ENCODE measurements around the gene RAB36. TPM values are rescaled to one million over a fixed set of nuclear protein-coding genes. Genes with fewer than 3 reads are reported as not detected.

Gene RAB36
- total RNA-seq, 1 donor from 2014 or later: 0.26 TPM

DNA sequence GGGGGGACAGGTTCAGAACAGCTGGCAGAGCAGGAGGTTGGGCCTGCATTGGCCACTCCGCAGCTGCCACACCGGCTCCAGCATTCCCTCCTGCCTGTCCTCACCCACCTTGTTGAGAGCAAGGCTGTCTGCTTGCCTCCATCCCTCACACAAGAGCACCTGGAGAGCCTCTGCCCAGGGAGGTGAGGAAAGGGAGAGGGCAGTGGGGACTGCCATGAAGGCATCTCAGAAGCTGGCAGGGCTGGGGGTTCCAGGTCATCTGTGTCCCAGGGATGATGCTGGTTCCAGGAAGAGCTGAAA, 30.6 kb upstream of the RAB36 start:
- FAIRE-seq (no peak), DNase-seq (ENCODE audit: low read depth) (no peak)
- Histone ChIP-seq H3K36me3 (ENCODE audit: control insufficient read depth, insufficient read depth, low read length) (no peaks in the 10 kb centered on the region), H3K27me3 (ENCODE audit: control insufficient read depth, insufficient read depth, low read length) (no peaks in the 10 kb centered on the region), H3K4me3 (ENCODE audit: low read depth, low read length) (no peak overlapping the region)
- TF ChIP-seq, protein P1, sequence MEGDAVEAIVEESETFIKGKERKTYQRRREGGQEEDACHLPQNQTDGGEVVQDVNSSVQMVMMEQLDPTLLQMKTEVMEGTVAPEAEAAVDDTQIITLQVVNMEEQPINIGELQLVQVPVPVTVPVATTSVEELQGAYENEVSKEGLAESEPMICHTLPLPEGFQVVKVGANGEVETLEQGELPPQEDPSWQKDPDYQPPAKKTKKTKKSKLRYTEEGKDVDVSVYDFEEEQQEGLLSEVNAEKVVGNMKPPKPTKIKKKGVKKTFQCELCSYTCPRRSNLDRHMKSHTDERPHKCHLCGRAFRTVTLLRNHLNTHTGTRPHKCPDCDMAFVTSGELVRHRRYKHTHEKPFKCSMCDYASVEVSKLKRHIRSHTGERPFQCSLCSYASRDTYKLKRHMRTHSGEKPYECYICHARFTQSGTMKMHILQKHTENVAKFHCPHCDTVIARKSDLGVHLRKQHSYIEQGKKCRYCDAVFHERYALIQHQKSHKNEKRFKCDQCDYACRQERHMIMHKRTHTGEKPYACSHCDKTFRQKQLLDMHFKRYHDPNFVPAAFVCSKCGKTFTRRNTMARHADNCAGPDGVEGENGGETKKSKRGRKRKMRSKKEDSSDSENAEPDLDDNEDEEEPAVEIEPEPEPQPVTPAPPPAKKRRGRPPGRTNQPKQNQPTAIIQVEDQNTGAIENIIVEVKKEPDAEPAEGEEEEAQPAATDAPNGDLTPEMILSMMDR (IDR thresholded peaks at IDR 0.05; ENCODE audit: insufficient read depth, low read length, severe bottlenecking): no peak

GRCh38 chr22:23115369-23115768, 29.9 kb upstream of the RAB36 start:
- TF ChIP-seq, protein P1 (IDR thresholded peaks at IDR 0.05; ENCODE audit: insufficient read depth, low read length, severe bottlenecking): no peak
- Histone ChIP-seq H3K4me3 (ENCODE audit: low read depth, low read length) (no peak overlapping the region), H3K27me3 (ENCODE audit: control insufficient read depth, insufficient read depth, low read length) (no peaks in the 10 kb centered on the region), H3K36me3 (ENCODE audit: control insufficient read depth, insufficient read depth, low read length) (no peaks in the 10 kb centered on the region)
- no peak for DNase-seq (ENCODE audit: low read depth)
- no peak for FAIRE-seq

GRCh38 chr22:23115825-23116494, 29.3 kb upstream of the RAB36 start:
- no peak for FAIRE-seq
- DNase-seq (ENCODE audit: low read depth): no peak
- TF ChIP-seq, protein P1 (IDR thresholded peaks at IDR 0.05; ENCODE audit: insufficient read depth, low read length, severe bottlenecking): no peak
- no peaks in the 10 kb centered on the region for H3K27me3 ChIP-seq (ENCODE audit: control insufficient read depth, insufficient read depth, low read length)
- no peaks in the 10 kb centered on the region for H3K36me3 ChIP-seq (ENCODE audit: control insufficient read depth, insufficient read depth, low read length)
- H3K4me3 ChIP-seq (ENCODE audit: low read depth, low read length): no peak overlapping the region

DNA sequence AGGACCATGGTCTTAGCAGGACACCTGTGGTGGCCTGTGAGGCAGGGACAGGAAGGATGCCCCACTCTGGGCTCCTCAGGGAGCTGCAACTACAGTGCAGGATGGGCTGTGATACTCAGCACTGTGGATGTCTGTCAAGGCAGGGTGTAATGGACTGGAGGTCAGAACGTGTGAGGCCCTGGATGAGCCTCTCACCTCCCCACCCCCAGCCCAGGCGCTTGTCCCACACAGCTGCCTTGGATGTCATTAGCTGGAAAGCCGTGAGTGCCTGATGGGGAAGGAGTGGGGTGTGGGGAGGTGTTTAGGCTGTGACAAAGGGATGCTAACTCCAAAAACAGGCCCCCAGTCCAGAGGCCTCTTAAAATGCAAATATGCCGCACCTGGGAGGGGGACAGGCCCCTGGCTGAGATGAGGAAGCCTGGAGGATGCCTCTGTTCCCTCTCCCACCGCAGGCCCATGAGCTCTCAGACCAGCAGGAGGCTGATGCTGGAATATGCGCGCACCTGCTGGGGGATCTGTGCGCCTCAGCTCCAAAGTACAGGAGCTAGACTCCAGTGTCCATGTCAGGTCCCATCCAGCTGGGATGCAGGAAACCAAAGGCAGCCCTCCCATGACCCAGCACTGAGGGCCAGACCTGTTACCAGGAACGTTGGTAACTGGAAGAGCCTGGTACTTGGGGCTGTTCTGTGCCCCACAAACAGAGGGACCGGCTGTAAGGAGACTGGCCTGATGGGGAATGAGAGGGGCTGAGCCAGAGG, 28.6 kb upstream of the RAB36 start:
- FAIRE-seq (no peak), DNase-seq (ENCODE audit: low read depth) (no peak)
- TF ChIP-seq, protein P1 (IDR thresholded peaks at IDR 0.05; ENCODE audit: insufficient read depth, low read length, severe bottlenecking): no peak
- no peaks in the 10 kb centered on the region for H3K27me3 ChIP-seq (ENCODE audit: control insufficient read depth, insufficient read depth, low read length)
- no peak overlapping the region for H3K4me3 ChIP-seq (ENCODE audit: low read depth, low read length)
- no peaks in the 10 kb centered on the region for H3K36me3 ChIP-seq (ENCODE audit: control insufficient read depth, insufficient read depth, low read length)

DNA sequence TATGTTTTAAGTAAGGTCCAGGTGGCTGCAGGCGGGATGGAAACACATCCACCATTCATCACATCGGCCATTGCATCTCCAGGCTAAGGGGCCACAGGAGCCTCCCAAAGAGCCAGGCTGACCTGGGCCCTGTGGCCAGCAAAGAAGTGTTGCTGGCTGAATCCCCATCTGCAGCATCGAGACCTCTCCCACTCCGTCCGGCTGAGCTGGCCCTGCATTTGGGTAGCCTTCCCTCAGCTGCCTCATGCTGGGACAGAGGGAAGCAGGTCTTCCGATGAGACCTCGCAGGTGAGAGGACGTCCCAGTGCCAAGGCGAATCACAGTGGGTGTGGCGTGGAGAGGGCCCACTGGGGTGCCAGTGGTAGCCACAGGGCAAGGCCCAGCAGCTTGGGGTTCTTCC, 28.0 kb upstream of the RAB36 start:
- no peak for FAIRE-seq
- TF ChIP-seq, protein P1 (IDR thresholded peaks at IDR 0.05; ENCODE audit: insufficient read depth, low read length, severe bottlenecking): no peak

More for the DNA sequence above, 28.0 kb upstream of the RAB36 start:
- Histone ChIP-seq H3K4me3 (ENCODE audit: low read depth, low read length) (no peak overlapping the region), H3K36me3 (ENCODE audit: control insufficient read depth, insufficient read depth, low read length) (no peaks in the 10 kb centered on the region), H3K27me3 (ENCODE audit: control insufficient read depth, insufficient read depth, low read length) (no peaks in the 10 kb centered on the region)
- no peak for DNase-seq (ENCODE audit: low read depth)
